Fibroblast of lung (primary cell): ENCODE results near the gene CACNA1F. TPM values are rescaled to one million over a fixed set of nuclear protein-coding genes. Genes with fewer than 3 reads are reported as not detected.

Source experiments
- DNase-seq, 2 donors: peaks; one replicate each; pipeline versions ENCODE4 v3.0.0 to v3.0.0-alpha.2; 2010; ENCODE audit warnings: low read depth in 2 of 2
- H2AFZ ChIP-seq: 2 replicates; pipeline ENCODE4 v1.5.1; 2012; ENCODE audit warnings: low read length, control low read depth, inconsistent platforms
- H3K27ac ChIP-seq: 2 replicates; pipeline ENCODE4 v1.5.1; 2011; ENCODE audit warnings: low read length, control low read depth; ENCODE audit not compliant: insufficient read depth
- H3K27me3 ChIP-seq: 2 replicates; pipeline ENCODE4 v1.5.1; 2011; ENCODE audit warnings: mild to moderate bottlenecking, low read length; ENCODE audit not compliant: control insufficient read depth, insufficient read depth
- H3K36me3 ChIP-seq: 2 replicates; pipeline ENCODE4 v1.5.1; 2011; ENCODE audit warnings: low read length; ENCODE audit not compliant: control insufficient read depth, insufficient read depth
- H3K4me1 ChIP-seq: 2 replicates; pipeline ENCODE4 v1.5.1; 2011; ENCODE audit warnings: low read length; ENCODE audit not compliant: control insufficient read depth, insufficient read depth; ENCODE audit errors: extremely low read depth
- H3K4me2 ChIP-seq: 2 replicates; pipeline ENCODE4 v1.5.1; 2011; ENCODE audit warnings: low read length, control low read depth; ENCODE audit not compliant: insufficient read depth; ENCODE audit errors: extremely low read depth
- H3K4me3 ChIP-seq, 4 experiments: fragments of 200-600 bp in 1 of 4; sonication (generic) in 1 of 4; replicated peaks in 1 of 4; 2 replicates each; pipeline ENCODE4 v1.5.1; 2011 to 2016; ENCODE audit warnings: low read length in 4 of 4, low read depth in 3 of 4, mild to moderate bottlenecking in 3 of 4, control low read depth in 2 of 4, inconsistent platforms in 1 of 4, mixed read lengths in 1 of 4; ENCODE audit not compliant: insufficient read depth in 1 of 4; ENCODE audit errors: control extremely low read depth in 1 of 4
- H3K79me2 ChIP-seq: 2 replicates; pipeline ENCODE4 v1.5.1; 2012; ENCODE audit warnings: mild to moderate bottlenecking, low read length, inconsistent platforms; ENCODE audit not compliant: control insufficient read depth, insufficient read depth
- H3K9ac ChIP-seq: 2 replicates; pipeline ENCODE4 v1.5.1; 2011; ENCODE audit warnings: mild to moderate bottlenecking, low read length, control low read depth; ENCODE audit not compliant: insufficient read depth
- H3K9me3 ChIP-seq: 2 replicates; pipeline ENCODE4 v1.5.1; 2012; ENCODE audit warnings: low read depth, low read length; ENCODE audit not compliant: control insufficient read depth, insufficient read depth
- H4K20me1 ChIP-seq: 2 replicates; pipeline ENCODE4 v1.5.1; 2011; ENCODE audit warnings: low read length; ENCODE audit not compliant: control insufficient read depth, insufficient read depth; ENCODE audit errors: extremely low read depth
- CTCF ChIP-seq, 2 donors: IDR thresholded peaks in 1 of 2; conservative IDR thresholded peaks in 1 of 2; 1 replicate in 1 of 2; 2 replicates in 1 of 2; pipeline ENCODE4 v1.5.1; 2011 to 2012; ENCODE audit warnings: low read length in 2 of 2, control low read depth in 1 of 2, inconsistent platforms in 1 of 2, low read depth in 1 of 2, mild to moderate bottlenecking in 1 of 2
- EZH2 ChIP-seq: IDR thresholded peaks from 2 replicates; pipeline ENCODE4 v1.5.1; 2012; ENCODE audit warnings: low read length, control low read depth, mild to moderate bottlenecking; ENCODE audit errors: missing control alignments
- polyA plus RNA-seq, 2 donors: library from polyadenylated mRNA; depleted of rRNA in 1 of 2; stranded (reverse) in 1 of 2; unstranded in 1 of 2; fragments of >200 nt; gene quantifications; 2 replicates each; pipeline ENCODE4 v1.2.1, GENCODE V29; 2011 to 2012; ENCODE audit warnings: missing spikeins in 1 of 2
- total RNA-seq: library from RNA; depleted of rRNA; stranded (reverse); fragments of >200 nt; gene quantifications from 2 replicates; pipeline ENCODE4 v1.2.1, GENCODE V29; 2014

The CACNA1F gene
- total and polyA plus RNA-seq, 2 donors (not counting 1 experiment from before 2014, with no cell fraction given), result 0.17 TPM; not detected in 1

GRCh38 chrX:49249071-49249470 is 15.9 kb upstream of the CACNA1F start:
- DNase-seq, result no peak
- no peaks in the 10 kb centered on the region for H3K9me3 ChIP-seq
- no peak overlapping the region for H3K4me2 ChIP-seq
- H3K27me3 ChIP-seq, result no peaks in the 10 kb centered on the region
- TF ChIP-seq CTCF (conservative IDR thresholded peaks at IDR 0.05 in 1 of 2, IDR thresholded peaks at IDR 0.05 in 1 of 2; ENCODE audit: low read depth in 1 of 2, low read length in 2 of 2) (no peak), EZH2 (no peak)
- H3K9ac ChIP-seq, result no peak overlapping the region
- H3K36me3 ChIP-seq, result no peaks in the 10 kb centered on the region
- no peaks in the 10 kb centered on the region for H3K79me2 ChIP-seq
- H3K27ac ChIP-seq, result no peak overlapping the region
- H4K20me1 ChIP-seq, result no peaks in the 10 kb centered on the region
- no peaks in the 10 kb centered on the region for H3K4me1 ChIP-seq
- no peak overlapping the region for H2AFZ ChIP-seq
- no peak overlapping the region for H3K4me3 ChIP-seq

DNA sequence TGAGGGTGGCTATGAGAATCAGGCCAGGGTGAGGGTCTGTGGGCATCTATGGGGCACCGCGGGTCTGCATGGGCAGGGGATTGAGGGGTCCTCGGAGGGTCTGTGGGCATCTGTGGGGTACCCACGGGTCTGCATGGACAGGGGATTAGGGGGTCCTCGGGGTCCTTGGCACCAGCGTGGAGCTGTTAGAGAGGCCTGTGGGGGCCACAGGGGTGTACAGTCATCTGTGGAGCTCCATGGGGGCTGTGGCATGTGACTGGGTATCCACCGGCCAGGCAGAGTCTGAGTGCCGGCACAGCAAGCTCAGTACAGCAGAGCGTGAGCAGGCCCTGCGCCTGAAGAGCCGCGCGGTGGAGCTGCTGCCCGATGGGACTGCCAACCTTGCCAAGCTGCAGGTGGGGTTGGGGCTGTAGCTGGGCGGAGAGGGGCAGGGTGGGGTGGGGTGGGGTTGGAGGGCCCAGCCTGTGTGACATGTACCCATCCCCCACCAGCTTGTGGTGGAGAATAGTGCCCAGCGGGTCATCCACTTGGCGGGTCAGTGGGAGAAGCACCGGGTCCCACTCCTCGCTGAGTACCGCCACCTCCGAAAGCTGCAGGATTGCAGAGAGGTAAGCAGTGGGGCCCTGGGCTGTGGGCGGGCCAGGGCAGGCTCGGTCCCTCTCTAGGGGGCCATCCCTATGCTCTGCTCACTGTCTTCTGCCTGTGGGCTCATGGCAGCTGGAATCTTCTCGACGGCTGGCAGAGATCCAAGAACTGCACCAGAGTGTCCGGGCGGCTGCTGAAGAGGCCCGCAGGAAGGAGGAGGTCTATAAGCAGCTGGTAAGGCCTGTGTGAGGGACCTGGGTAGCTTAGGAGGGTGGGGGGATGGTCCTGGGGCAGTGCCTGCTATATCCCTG is 15.0 kb upstream of the CACNA1F start:
- H3K4me2 ChIP-seq, result no peak overlapping the region
- H3K9me3 ChIP-seq, result no peaks in the 10 kb centered on the region
- H3K9ac ChIP-seq, result no peak overlapping the region
- TF ChIP-seq EZH2 (no peak), CTCF (conservative IDR thresholded peaks at IDR 0.05 in 1 of 2, IDR thresholded peaks at IDR 0.05 in 1 of 2; ENCODE audit: low read depth in 1 of 2, low read length in 2 of 2) (no peak)
- H4K20me1 ChIP-seq, result no peaks in the 10 kb centered on the region
- H3K27me3 ChIP-seq, result no peaks in the 10 kb centered on the region
- no peaks in the 10 kb centered on the region for H3K36me3 ChIP-seq
- no peak overlapping the region for H2AFZ ChIP-seq
- H3K4me1 ChIP-seq, result no peaks in the 10 kb centered on the region
- H3K27ac ChIP-seq, result no peak overlapping the region
- H3K4me3 ChIP-seq, result no peak overlapping the region
- DNase-seq, result no peak
- H3K79me2 ChIP-seq, result no peaks in the 10 kb centered on the region

GRCh38 chrX:49247346-49247745 is 14.2 kb upstream of the CACNA1F start:
- H3K9me3 ChIP-seq, result no peaks in the 10 kb centered on the region
- H3K27ac ChIP-seq, result no peak overlapping the region
- no peaks in the 10 kb centered on the region for H3K79me2 ChIP-seq
- no peak overlapping the region for H3K9ac ChIP-seq
- H4K20me1 ChIP-seq, result no peaks in the 10 kb centered on the region
- H3K4me2 ChIP-seq, result no peak overlapping the region
- no peak overlapping the region for H2AFZ ChIP-seq
- no peak overlapping the region for H3K4me3 ChIP-seq
- DNase-seq, result no peak
- no peaks in the 10 kb centered on the region for H3K36me3 ChIP-seq
- TF ChIP-seq CTCF (conservative IDR thresholded peaks at IDR 0.05 in 1 of 2, IDR thresholded peaks at IDR 0.05 in 1 of 2; ENCODE audit: low read depth in 1 of 2, low read length in 2 of 2) (no peak), EZH2 (no peak)
- H3K4me1 ChIP-seq, result no peaks in the 10 kb centered on the region
- H3K27me3 ChIP-seq, result no peaks in the 10 kb centered on the region
